NCI-H524 treated with DMSO at 0.1 percent for 48 hours (cell line): ENCODE measurements around the gene ATP11B.
A peak's percentile ranks its signal among the peaks of the same experiment; 100 is the strongest.

ENCODE experiments used
- DNase-seq: peaks from one replicate; lab custom pipeline; 2025; lab: John Stamatoyannopoulos, UW

ATP11B gene

DNA sequence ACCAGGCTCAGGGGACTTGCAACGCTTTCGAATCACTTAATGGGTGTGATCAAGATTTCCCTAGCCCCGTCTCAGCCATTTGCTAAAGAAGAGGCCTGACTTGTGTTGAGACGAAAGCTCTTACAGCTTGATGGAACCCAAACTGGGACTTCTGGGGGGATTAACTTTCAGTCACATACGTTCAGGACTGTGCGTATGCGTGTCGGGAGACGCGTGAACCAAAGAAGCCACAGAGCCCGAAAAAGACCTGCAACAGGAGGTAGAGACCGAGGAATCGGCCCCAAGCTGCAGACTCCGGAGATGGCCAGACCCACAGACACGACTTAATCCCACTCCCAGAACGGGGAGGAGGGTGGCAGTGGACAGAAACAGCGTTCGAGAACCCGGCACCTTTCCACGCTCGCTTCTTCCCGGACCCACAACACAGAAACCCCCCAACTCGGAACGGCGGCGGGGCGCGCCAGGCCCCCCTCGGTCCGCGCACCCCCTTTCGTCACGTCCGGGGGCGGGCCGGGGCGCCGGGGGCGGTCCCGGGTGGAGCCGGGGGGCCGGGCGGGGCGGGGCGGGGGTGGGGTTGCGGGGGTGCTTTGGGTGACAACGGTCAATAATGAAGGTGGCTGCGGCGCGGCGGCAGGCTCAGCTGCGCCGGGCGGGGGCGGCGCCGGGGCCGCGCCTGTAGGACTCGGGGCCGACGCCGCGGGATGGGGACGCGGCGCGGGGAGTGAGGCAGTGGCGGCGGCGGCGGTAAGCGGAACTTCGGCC lies at the start of gene ATP11B:
TSS of gene ATP11B (plus strand) at position 604 of the 762 bp plus-strand sequence. CDS start 256 bp downstream, outside the sequence.
- peak; percentile 68 for DNase-seq

DNA sequence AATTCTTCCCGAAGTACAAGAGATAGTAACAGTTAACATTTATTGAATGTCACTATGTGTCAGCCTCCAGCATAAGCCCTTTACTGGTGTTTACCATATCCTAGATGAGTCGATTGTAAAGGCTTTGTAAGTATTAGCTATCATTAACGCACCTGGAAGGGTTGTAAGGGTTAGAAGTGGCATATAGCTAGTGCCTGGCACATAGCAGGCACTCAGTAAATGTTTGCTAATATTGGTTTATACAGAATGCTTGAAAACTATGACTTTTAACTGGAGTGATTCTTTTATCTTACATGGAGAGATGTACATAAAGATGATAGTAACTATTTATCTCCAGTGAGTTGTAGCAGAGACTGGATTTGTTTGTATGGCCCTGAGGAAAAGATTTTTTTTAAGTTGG lies 46.3 kb upstream of the ATP11B start:
- no peak for DNase-seq

DNA sequence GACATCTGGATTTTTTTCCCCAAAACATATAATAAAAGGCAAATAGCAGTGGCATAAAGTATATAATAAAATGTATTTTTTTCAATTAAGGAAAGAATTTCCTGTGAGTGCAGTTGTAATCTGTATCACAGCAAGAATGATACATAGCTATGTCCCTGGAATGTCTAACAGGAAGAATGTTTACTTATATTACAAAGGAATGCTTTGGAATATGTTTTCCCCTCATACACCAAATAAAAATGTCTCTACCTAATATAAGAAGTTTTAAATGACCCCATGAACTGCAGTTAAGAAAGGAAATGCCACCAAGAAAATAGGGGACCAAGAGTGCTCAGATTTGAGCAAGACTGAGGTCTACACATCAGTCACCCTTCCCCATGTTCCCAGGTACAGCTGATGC lies 38.0 kb upstream of the ATP11B start:
- no peak for DNase-seq

DNA sequence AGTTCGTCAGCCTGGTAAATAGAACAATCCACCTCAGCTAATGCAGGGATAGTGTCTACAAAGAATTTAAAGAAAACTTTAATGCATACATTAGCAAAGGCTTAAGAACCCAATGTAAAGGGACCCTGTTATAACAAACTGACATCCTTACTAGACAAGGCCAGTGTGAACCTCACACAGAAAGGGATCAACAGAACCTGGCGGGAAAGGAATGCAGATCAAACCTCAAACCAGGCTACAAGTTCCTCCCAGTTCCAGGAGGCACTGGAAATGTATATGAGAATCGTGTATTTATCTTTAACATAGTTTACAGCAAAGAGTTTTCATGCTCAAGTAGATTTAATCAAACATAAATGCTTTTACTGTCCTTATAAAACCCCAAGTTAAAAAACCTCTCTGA lies 37.6 kb upstream of the ATP11B start:
- no peak for DNase-seq

DNA sequence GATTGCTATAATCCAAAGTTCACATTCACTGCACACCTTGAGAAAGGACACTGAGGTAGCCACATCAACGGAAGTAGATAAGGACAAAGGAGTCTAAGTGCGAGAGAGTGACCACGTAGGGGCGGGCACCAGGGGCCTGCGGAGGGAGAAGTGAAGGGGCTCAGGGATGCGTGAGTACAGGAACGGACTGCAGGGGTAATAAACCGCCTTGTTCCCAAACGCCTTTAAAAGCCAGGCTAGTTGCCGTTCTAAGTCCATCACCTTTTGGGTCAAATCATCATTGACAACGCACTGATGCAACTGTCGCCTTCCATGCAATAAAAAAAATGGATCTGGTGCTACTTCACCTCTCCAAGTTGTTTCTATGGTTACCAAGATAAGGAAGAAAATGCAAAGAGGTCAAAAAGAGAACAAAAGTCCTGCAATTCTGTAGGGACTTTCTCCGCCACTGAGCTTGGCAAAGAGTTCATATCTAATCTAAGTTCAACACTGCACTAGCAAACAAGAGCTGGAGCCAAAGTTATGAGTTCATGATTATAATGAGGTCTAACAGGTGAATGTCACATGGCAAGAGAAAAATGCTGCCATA lies 32.6 kb upstream of the ATP11B start:
- DNase-seq = no peak

DNA sequence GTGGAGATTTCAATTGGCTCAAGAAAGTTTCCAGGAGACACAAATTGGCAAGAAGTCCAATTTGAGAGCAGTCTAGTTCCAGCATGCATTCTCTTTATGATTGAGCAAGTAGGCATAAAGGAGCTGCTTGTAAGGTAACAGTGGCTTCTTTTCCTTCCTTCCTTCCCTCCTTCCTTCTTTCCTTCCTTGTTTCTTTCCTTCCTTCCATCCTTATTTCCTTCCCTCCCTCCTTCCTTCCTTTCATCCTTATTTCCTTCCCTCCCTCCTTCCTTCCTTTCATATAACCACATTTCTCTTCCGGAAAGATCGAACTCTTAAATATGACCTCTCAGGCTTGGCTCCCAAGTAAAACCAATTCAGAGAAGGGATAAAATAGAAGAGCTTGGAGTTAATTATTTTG lies 29.4 kb upstream of the ATP11B start:
- DNase-seq = no peak

DNA sequence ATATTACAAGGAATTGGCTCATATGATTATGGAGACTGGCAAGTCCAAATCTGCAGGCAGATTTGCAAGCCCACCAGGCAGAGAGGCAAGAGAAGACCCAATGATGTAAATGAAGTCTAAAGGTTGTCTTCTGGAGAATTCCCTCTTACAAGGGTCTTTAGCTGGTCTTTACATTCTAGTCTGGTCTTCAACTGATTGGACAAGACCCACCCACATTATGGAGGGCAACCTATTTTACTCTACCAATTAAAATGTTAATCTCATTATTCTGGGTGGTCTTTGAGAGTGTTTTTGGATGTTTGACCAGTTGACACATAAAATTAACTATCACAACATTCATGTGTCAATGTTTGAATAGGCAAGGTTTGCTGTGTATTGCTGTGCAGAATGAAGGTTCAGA lies 28.0 kb upstream of the ATP11B start:
- DNase-seq = no peak

DNA sequence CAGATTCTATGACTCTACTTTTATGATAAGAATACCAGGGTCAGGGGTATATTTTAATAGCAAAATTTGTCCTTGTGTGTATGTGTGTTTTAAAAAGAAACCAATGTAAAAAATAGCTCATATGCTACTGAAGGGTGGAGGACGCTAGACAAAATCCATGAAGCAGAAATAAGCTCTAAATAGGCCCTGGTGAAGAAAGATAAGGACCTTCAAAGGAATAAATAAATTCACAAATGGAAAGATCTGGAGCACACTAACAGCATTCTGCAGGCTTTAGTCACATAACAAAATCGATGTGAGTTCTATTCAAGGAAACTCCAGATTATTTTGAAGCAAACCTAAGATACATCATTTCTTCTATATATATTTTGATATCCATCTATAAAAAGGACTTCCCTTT lies 27.2 kb upstream of the ATP11B start:
- no peak for DNase-seq

DNA sequence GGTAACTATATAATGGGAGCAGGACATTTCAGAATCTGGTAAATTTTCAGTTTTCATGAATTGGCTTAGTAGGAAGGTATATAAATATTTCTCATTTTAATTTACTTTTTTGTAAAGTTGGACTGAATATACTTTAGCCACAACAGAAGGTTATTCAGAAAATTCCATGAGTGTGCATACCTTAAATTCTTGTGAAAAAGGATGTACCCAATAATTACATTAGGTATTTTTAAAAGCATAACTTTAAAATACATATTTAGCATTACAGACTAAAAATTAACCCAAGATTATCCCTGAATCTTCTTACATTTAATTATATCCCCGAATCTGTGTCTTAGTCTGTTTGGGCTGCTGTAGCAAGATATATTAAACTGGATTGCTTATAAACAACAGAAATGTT lies 24.9 kb upstream of the ATP11B start:
- no peak for DNase-seq

DNA sequence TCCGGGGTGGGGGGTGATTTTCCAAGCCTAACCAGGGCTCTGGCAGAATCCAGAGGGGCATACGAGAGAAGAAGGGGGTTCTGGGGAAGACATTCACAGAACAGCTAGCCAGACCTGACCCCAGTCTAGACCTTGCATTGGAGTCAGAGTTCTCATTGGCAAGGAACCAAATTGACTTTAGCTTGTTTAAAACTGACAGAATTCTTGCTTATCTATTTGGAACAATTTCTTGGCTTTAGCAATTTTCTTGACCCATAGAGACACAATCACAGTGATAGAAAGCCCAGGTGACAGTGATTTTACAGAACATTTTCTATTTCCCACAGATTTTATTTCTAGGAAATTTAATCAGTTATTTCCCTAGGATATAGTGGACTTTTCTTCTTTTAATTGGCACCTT lies 23.6 kb upstream of the ATP11B start:
- no peak for DNase-seq

DNA sequence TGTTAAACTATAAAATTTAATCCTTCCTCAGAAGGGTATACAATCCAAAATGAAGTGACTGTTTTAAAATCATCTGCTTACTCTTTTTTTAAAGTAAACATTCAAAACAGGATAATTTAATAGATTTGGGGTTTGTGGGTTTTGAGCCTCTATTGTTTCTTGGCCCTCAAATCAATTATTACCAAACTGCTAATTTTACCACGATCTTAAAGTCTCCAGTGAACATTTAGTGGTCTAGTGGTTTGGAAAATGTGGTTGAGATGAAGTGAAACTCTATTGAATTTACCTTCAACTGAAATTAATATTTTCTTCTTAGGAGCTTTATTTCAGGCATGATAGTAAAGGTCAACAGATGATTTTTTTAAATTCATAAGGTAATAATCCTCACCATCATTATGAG lies 11.2 kb upstream of the ATP11B start:
- no peak for DNase-seq

DNA sequence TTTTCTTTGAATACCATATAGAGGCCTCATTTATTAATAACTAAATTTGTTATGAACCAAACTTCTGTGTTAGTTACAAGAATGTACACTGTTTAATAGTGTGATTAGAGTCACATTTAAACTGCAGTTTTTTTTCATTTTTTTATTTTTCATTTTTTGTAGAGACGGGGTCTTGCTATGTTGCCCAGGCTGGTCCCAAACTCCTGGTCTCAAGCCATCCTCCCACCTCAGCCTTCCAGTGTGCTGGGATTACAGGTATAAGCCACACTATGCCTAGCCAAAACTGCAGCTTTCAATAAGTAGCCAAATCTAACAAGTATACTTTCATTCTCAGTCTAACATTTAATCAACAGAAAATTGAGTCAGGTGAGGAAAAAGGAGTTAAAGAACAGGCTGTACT lies 10.2 kb upstream of the ATP11B start:
- DNase-seq = no peak

DNA sequence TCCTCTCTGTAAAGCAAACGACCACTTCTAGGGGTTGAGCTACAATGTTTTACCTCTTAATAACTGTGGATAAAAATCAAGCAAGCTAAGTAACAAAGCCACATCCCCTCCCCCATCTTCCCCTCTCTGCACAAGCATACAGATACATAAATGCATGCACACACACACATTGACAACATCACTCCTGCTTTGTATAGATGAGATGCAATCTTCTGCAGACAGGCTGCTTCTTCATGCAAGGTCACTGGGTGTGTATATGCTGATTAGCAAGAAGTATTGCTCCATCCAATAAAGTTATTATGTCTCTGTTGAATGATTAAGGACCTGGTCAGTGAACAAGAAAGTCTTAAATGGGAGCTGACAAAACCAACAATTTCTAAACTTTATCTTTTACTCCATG lies 8.8 kb upstream of the ATP11B start:
- no peak for DNase-seq

DNA sequence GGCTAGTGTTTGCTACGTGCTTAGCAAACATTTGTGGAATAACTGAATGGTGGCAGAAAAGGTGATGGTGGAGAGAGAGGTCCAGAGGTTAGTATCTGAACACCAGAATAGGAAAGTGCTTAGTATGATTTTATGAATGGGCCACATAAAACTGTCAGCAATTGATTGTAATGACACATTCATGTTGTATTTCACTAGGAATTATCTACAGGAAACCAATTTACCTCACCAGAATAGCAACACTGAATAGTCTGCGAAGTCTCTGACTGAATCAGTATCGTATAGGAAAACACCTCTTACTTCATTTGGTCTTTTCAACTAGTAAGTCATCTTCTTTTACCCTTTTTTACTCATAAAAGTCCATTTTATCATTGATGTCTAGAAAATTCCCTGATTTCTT lies 8.2 kb upstream of the ATP11B start:
- no peak for DNase-seq

DNA sequence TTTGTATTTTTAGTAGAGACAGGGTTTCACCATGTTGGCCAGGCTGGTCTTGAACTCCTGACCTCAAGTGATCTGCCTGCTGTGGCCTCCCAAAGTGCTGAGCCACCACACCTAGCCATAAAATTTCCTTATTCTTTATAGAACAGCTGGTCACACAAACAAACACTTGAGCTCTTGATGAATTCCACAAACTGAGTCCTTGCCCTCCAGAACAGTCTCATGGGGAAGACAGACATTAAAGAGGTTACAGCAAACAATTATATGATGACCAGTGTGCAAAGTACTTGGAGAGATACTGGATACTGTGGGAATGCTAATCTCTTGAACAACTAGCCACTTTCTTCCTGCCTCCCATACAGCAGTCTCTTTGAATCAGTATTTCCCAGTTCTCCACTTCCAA lies 7.5 kb upstream of the ATP11B start:
- DNase-seq = no peak

DNA sequence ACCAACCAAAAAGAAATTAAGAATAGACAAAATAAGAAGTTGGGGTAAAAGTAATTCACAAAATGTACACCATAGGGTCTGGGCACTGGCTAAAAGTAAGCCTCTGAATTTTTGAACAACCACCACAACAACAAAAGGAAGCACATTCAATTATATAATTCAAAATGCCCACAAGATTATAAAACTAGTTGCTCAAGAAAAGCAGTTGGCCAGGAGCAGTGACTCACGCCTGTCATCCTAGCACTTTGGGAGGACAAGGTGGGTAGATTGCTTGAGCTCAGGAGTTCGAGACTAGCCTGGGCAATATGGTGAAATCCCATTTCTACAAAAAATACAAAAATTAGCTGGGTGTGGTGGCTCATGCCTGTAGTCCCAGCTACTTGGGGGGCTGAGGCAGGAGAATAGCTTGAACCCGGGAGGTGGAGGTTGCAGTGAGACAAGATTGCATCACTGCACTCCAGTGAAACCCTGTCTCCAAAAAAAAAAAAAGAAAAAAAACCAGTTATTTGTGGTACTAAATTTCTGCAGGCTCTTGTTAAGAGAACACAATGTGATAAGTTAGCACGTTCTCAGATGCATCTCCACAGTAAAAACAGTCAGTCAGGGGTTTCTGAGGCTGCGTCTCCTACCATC lies 6.6 kb upstream of the ATP11B start:
- DNase-seq = no peak

DNA sequence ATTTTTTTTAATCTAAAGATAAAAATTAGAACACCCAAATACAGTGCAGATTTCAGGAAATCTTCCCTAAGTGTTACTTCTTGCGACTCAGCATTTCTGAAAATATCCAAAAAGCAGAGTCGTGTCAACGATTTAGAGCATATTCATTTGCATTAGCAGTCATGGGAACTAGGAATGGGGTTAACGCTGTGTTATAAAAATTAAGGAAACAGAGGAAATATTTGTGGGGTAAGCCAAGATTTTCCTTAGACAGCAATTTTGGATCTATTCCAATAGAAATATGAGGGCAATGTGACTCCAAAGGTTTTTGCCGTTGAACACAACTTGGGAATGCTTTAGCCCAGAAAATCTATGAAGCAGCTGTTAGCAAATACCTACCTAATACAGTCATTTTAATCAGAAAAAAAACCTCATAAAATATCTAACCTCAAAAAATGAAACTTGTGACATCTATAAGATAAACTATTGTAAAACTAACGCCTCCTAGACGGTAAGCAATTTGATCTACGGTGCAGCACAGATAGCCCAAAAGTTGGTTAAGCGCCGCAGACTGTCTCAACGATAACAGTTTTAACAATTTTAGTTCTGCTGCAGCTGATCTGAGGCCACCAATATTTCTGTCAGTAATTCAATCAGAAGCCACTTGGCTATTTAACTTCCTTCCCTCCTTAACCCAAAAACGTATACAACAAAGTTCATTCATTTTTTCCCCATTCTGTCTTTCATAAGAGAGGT lies 5.8 kb upstream of the ATP11B start:
- no peak for DNase-seq

DNA sequence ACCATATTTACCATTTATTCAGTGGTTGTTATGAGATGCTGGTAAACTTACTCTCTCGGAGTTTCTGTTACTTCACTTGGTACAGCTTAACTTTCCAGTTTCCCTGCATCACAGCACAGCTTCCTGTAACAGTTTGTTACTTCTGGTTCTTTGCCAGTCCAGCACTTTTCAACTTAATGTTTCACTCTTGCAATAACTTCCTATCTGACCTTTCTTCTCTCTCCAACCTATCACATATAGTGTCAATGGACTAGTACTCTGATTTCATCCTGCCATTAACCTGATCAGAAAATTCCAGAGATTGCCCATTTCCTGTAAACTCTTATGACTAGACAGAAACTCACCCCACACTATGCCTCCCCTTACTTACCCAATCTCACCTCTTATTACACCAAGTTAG lies 3.9 kb upstream of the ATP11B start:
- no peak for DNase-seq

DNA sequence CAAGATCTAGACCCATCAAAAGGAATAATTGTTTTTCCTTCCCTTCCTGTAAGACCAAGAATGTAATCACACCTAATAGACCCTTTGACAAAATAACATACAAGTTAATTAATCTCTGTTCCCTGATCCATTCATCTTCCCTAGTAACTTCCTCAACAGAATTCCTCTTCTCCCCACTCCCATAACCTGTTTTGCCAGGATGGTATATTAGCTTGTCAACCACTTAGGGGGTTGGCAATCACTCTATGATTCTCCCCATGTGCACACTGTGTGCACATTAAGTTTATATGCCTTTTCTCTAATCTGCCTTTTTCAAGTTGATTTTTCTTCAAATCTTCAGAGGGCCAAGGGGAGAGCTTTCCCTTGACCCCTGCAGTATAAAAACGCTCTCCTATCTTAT lies 2.7 kb upstream of the ATP11B start:
- no peak for DNase-seq

DNA sequence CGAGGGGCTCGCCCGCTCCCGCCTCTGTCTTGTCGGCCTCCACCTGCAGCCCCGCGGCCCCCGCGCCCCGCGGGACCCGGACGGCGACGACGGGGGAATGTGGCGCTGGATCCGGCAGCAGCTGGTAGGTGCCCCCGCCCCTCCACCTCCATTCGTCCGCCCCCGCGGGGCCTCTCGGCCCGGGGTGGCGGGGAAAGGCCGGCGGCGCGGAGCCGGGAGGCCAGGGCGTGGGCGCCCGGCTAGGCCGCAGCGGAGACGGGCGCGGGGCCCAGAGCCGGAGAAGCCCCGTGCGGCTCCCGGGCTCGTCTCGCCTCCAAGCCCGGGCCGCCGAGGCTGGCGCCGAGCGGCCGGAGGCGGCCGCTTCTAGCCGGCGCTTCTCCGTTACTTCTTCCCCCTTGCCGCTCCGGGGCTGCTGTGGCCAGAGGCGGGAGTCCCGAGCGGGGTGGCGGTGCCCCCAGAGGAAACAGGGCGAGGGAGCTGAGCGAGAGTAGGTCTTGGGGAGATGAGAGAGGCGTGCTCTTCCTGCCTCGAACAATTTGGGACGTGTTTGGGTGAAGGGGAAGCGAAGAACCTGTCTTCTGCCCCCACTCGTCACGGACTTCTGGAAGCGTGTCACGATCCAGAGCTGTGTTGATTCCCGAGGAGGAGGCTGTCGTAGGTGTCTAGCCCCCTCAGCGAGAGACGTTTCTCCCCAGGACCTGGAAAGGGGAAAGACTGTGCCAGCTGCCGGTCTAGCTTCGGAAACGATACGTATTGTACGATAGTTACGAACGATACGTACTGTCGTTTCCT lies 555 bp downstream of the ATP11B start:
- no peak for DNase-seq

DNA sequence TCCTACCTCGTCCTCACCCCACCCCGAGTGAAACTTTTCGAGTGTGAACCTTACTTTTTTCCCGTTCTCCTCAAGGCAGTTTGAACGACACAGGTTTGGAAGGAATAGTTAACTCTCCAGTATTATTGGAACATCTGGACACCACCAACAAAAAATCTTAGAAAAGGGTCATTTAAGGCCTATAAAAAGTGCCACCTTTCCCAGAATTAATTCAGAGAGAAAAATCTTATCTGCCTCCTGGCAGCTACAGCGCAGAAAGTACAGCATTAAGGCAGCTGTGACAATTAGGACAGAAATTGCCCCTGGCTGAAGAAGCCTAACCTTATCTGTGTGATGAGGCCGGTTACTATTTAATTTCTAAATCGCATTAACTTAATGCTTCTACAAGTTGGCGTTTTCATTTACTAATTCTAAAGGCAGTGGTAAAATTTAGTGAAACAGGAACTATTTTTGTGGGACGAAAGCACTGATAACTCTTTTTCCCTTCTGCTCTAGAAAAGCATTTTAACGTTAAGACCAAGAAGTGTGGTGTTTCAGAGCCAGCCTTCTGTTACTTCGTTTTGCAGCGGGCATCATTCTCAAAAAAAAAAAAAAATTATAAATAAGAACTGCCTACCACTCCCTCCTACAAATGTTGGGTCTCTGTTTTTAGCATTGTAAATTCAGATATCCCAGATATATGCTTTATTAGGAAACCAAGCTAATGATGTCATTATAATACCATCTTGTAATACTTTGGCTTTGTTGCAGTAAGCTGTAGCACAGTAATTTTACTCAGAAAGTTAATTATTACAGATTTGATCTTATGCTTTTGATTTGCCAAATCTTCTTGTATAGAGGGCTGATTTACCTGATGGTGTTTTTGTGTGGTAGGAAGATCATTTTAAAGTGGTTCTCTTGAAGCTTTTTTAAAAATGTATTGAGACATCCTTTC lies 1.4 kb downstream of the ATP11B start:
- no peak for DNase-seq
